HL-60/S4 (cell line): ENCODE data around the gene TXNDC17.
"Not testable (repeated sequence)": the region's sequence is repeated elsewhere in the genome, so short reads cannot be mapped to it uniquely, and the experiment has no call there.

ENCODE experiments used
- in situ Hi-C: fragments of 300-500 bp; cut with MboI; formaldehyde crosslinking; loops from 2 replicates; pipeline ENCODE4 v1.14.3; 2022; ENCODE audit warnings: low sequenced_read_pairs

The TXNDC17 gene

GRCh38 chr17:6681671-6682070, 40.8 kb downstream of the TXNDC17 start:
- in situ Hi-C loops: no loop called here

DNA sequence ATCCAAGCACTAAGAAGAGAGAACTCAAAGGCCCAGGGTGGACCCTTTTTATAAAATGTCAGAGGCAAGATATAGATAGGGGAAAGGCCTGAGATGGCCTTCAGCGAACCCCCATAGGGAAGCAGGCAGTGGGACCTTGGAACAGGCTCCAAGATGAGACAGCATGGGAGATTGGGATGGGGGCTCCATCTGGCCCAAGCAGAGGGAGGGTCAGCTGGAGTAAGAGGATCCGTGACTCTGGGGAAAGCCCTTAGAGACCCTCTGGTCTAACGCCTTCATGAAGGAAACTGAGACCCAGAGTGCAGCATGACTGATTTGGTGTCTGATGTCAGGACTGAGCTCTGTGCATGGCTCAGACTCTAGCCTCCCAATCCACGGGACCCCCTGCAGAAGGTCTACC, 41.5 kb downstream of the TXNDC17 start:
- in situ Hi-C loops: no loop called here

- in situ Hi-C loops: no loop called here
These were observed 42.3 kb downstream of the TXNDC17 start for GRCh38 chr17:6683081-6683684.

GRCh38 chr17:6683730-6684459, 43.0 kb downstream of the TXNDC17 start:
- in situ Hi-C loops: no loop called here

DNA sequence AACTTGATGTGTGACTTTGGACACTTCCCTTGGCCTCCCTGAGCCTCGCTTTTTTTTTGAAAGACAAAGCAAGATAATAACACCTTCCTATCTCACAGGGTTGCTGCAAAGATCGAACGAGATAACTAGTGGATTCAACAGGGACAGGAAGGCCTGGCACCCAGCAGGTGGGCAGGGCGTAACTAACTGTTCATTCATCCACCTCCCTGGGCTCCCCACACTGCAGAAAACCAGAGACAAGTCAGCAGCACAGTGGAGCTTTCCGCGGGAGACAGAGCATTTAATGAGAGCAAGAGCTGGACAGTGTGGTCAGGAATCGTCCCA, 43.6 kb downstream of the TXNDC17 start:
- in situ Hi-C loops: no loop called here

DNA sequence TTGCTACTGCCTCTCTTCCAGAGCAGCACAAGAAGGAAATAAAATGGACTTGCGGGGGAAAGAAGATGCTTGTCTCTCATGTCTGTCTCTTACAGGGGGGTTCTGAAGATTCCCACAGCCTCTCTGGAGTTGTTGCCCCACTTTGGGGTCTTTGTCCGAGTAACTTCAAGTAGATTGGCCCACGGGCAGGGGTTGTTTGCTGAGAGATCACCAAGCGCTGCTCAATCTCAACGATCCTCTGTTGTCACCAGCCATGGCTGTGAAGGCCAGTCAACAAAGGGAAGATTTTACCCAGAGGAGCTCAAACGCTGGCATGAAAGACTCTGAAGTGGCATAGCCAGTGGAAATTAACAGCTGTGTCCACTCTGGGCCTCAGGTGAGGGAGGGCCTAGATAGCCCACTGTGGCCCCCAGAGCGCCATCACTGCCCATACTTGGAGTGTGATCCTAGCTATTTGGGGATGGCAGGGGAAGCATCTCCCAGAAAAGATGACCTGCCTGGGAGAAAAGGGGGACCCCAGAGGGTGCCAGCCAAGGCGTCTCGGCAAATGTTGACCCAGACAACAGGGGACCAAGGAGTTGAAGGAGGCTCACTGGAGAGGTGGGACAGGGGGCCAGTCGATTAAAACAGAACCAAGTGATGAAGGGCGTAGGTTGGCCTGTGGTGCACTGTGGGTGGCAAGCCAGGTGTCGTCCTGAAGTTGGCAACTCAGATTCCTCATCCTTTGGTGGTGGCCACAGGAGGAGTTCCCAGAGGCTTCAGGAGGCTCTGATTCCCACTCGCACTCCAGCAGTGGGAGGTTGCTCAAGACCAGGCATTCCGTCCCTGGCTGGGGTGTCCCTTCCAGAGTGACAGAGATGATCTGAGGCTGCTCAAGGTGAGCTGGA, 44.3 kb downstream of the TXNDC17 start:
- in situ Hi-C loops: no loop called here

DNA sequence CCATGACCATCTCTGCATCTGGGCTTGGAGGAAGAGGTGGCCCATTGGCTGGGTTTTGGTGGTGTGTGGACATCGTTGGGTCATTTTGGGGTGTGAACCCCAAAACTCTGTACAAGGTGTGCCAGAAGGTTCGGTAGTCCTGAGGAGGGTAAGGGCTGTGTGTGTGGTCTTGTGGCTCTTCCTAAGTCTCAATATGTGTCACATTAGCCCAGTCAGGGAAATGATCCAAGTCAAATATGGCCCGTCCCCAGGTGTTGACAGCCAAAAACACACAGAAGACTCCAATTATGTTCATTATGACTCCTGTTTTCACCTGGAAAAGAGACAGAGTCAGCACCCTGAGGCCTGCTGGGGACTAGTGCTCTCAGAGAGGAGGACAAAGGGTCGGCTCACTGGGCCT, 45.2 kb downstream of the TXNDC17 start:
- in situ Hi-C loops: no loop called here

- in situ Hi-C loops: no loop called here
These were observed 48.1 kb downstream of the TXNDC17 start for GRCh38 chr17:6688944-6689343.

- in situ Hi-C loops: no loop called here
These were observed 49.8 kb downstream of the TXNDC17 start for GRCh38 chr17:6690641-6691040.

DNA sequence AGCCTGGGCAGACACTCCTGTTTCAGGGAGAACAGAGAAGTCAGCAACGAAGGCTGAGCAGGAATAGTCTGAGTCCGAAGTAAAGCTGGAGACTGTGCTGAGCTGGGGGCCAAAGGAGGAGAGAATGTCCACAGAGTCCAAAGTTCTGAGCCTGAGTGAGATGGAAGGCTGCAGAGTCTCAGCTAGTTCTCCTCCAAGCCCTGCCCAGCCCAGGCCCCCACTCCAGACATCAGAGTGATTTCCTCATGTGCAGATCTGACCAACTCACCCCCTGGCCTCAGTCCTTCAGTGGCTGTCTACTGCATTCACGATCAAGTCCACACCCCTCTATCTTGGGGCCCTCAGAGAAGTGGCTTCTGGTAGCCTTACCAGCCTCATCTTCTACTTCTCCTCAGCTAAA, 50.7 kb downstream of the TXNDC17 start:
- in situ Hi-C loops: no loop called here

GRCh38 chr17:6691958-6692357, 51.1 kb downstream of the TXNDC17 start:
- in situ Hi-C loops: not testable (repeated sequence)
